K562 (cell line): ENCODE measurements around the gene ABCC9. TPM values are rescaled to one million over a fixed set of nuclear protein-coding genes. Genes with fewer than 3 reads are reported as not detected.

Experiments
- ATAC-seq: fragments of 200-7000 bp; cut with Tn5 transposase; 3 replicates; pipeline ENCODE4 v1.9.1; 2020; ENCODE audit warnings: moderate library complexity
- BruUV-seq: library from RNA; stranded (reverse); fragments of 400-500 nt; replicated peaks from 2 replicates; lab custom pipeline; 2021; lab: Mats Ljungman, UMichigan
- CTCF ChIA-PET: fragments of 300-600 bp; formaldehyde crosslinking; extraction: SDS; loops from one replicate; lab custom pipeline; 2021; ENCODE audit warnings: low intra/inter-chr PET ratio; lab: Yijun Ruan, JAX
- POLR2A ChIA-PET: fragments of 300-600, 350-650 bp; sonication (Branson Sonifier 250); formaldehyde crosslinking; extraction: SDS; loops from one replicate; lab custom pipeline; 2021; ENCODE audit warnings: antibody characterized with exemption, inconsistent platforms; lab: Yijun Ruan, JAX
- DNase-seq, 4 experiments: peaks; one replicate each; pipeline versions ENCODE4 v3.0.0 to v3.0.0-alpha.2; 2011 to 2018; ENCODE audit warnings: low spot score in 3 of 4, mixed read lengths in 3 of 4; ENCODE audit errors: extremely low read depth in 1 of 4
- FAIRE-seq: peaks from 2 replicates; lab custom pipeline; 2011; peaks lifted over from hg19 to GRCh38; lab: Jason Lieb, UNC
- H2AFZ ChIP-seq: 2 replicates; pipeline ENCODE4 v1.6.0; 2011; ENCODE audit warnings: low read depth, low read length, control low read depth, inconsistent platforms
- H3K27ac ChIP-seq: fragments of 200-600 bp; 3 replicates; pipeline ENCODE4 v1.8.0; 2011; ENCODE audit warnings: low read depth, mild to moderate bottlenecking, control low read depth, inconsistent platforms, low read length, moderate library complexity, mixed read lengths; ENCODE audit errors: extremely low read depth
- H3K27me3 ChIP-seq, 2 experiments: fragments of 300-600 bp in 1 of 2; 2 replicates in 1 of 2; 3 replicates in 1 of 2; pipeline versions ENCODE4 v1.6.0 to v1.8.0; 2011; ENCODE audit warnings: inconsistent platforms in 2 of 2, low read length in 2 of 2, mild to moderate bottlenecking in 1 of 2, mixed read lengths in 1 of 2, moderate library complexity in 1 of 2; ENCODE audit not compliant: control insufficient read depth in 2 of 2, insufficient read depth in 2 of 2
- H3K36me3 ChIP-seq: fragments of 300-600 bp; 3 replicates; pipeline ENCODE4 v1.8.0; 2011; ENCODE audit warnings: mild to moderate bottlenecking, low read length, inconsistent platforms; ENCODE audit not compliant: control insufficient read depth, insufficient read depth
- H3K4me1 ChIP-seq, 2 experiments: fragments of 200-600 bp in 1 of 2; replicated peaks in 1 of 2; 2 replicates in 1 of 2; 3 replicates in 1 of 2; pipeline versions ENCODE4 v1.5.1 to v1.8.0; 2011; ENCODE audit warnings: inconsistent platforms in 2 of 2, low read length in 2 of 2, mild to moderate bottlenecking in 1 of 2, mixed read lengths in 1 of 2, moderate library complexity in 1 of 2; ENCODE audit not compliant: control insufficient read depth in 2 of 2, insufficient read depth in 2 of 2
- H3K4me2 ChIP-seq: 2 replicates; pipeline ENCODE4 v1.6.1; 2011; ENCODE audit warnings: low read length, control low read depth, inconsistent platforms, mixed read lengths; ENCODE audit not compliant: insufficient read depth
- H3K4me3 ChIP-seq: fragments of 200-600 bp; sonication (generic), shearing (Covaris generic); 2 replicates; pipeline ENCODE4 v1.5.1; 2016; ENCODE audit warnings: control low read depth, inconsistent platforms
- H3K79me2 ChIP-seq: fragments of 200-600 bp; 3 replicates; pipeline ENCODE4 v1.8.0; 2011; ENCODE audit warnings: low read length, inconsistent platforms; ENCODE audit not compliant: control insufficient read depth, insufficient read depth
- H3K9ac ChIP-seq, 2 experiments: 2 replicates each; pipeline versions ENCODE4 v1.6.0 to v1.6.1; 2011; ENCODE audit warnings: low read depth in 2 of 2, low read length in 2 of 2, control low read depth in 1 of 2, inconsistent platforms in 1 of 2, mild to moderate bottlenecking in 1 of 2, mixed read lengths in 1 of 2; ENCODE audit not compliant: insufficient read depth in 1 of 2
- H3K9me1 ChIP-seq: one replicate; pipeline ENCODE4 v1.6.0; 2011; ENCODE audit warnings: inconsistent platforms, mild to moderate bottlenecking, low read length, moderate library complexity; ENCODE audit not compliant: control insufficient read depth, insufficient read depth
- H3K9me3 ChIP-seq: replicated peaks from 2 replicates; pipeline ENCODE4 v1.5.1; 2011; ENCODE audit warnings: low read depth, low read length, inconsistent platforms; ENCODE audit not compliant: control insufficient read depth, insufficient read depth
- H4K20me1 ChIP-seq: replicated peaks from 2 replicates; pipeline ENCODE4 v1.6.1; 2011; ENCODE audit warnings: low read length, inconsistent platforms, mixed read lengths; ENCODE audit not compliant: control insufficient read depth, insufficient read depth
- CTCF ChIP-seq, 3 experiments: IDR thresholded peaks in 2 of 3; conservative IDR thresholded peaks in 1 of 3; 2 replicates each; pipeline ENCODE4 v1.5.1; 2011 to 2012; ENCODE audit warnings: low read length in 3 of 3, mild to moderate bottlenecking in 3 of 3, control low read depth in 2 of 3, improper control_type of control experiment in 1 of 3, inconsistent platforms in 1 of 3, low read depth in 1 of 3, mixed read lengths in 1 of 3, moderate library complexity in 1 of 3; ENCODE audit not compliant: insufficient read depth in 2 of 3
- RAD21 ChIP-seq, 2 experiments: fragments of 250-450 bp in 1 of 2; fragments of 450-650 bp in 1 of 2; sonication (Bioruptor Pico) in 1 of 2; formaldehyde crosslinking in 1 of 2; IDR thresholded peaks in 1 of 2; conservative IDR thresholded peaks in 1 of 2; 2 replicates each; pipeline versions ENCODE4 v1.4.0 to v1.8.0; 2020 to 2022; ENCODE audit warnings: mild to moderate bottlenecking in 2 of 2, moderate library complexity in 1 of 2
- SMARCB1 ChIP-seq: IDR thresholded peaks from 2 replicates; pipeline ENCODE4 v1.6.1; 2011; ENCODE audit warnings: improper control_type of control experiment, low read depth; ENCODE audit not compliant: insufficient read length
- SMC3 ChIP-seq: conservative IDR thresholded peaks from 2 replicates; pipeline ENCODE4 v1.6.1; 2011; ENCODE audit warnings: low read depth, low read length, improper control_type of control experiment; ENCODE audit not compliant: insufficient read depth
- ZNF75A ChIP-seq: fragments of 450-650 bp; formaldehyde crosslinking; IDR thresholded peaks from 2 replicates; pipeline ENCODE4 v1.4.0; 2020; ENCODE audit warnings: mild to moderate bottlenecking
- WGBS: fragments of 100-300 bp; shearing (Covaris generic); methylation state at CpG from one replicate; pipeline ENCODE4 v1.1.6; 2016; ENCODE audit warnings: low coverage, mixed read lengths; ENCODE audit not compliant: insufficient coverage; ENCODE audit errors: missing lambda C conversion rate; 5-methylcytosine and 5-hydroxymethylcytosine counted together
- in situ Hi-C: fragments of 300-500 bp; cut with MboI; formaldehyde crosslinking; loops from 4 replicates; pipeline ENCODE4 v1.15.0; 2018; ENCODE audit warnings: inconsistent platforms, mixed read lengths
- intact Hi-C: fragments of 100-400 bp; cut with micrococcal nuclease; formaldehyde crosslinking; loops from 2 replicates; pipeline ENCODE4 v1.14.2; 2022
- polyA plus RNA-seq, 8 experiments: library from polyadenylated mRNA; depleted of rRNA in 4 of 8; stranded (reverse) in 5 of 8; unstranded in 3 of 8; fragments of >200 nt; fragmentation: Nextera tagmentation in 2 of 8; fragmentation: Illumina TruSeq in 1 of 8; extraction: Ambion mirVana in 2 of 8; extraction: Trizol in 1 of 8; gene quantifications; 2 replicates each; pipeline versions ENCODE4 v1.2.1 to v1.2.3, GENCODE V29; 2011 to 2014; ENCODE audit warnings: inconsistent platforms in 1 of 8, missing spikeins in 1 of 8
- total RNA-seq, 7 experiments: library from RNA; depleted of rRNA in 6 of 7; stranded (reverse); fragments of >200 nt in 6 of 7; fragmentation: Illumina TruSeq in 2 of 7; extraction: Trizol in 2 of 7; gene quantifications; 2 replicates each; pipeline versions ENCODE4 v1.2.1 to v1.2.3, GENCODE V29; 2011 to 2021; ENCODE audit warnings: low replicate concordance in 1 of 7
- TF ChIP-seq, protein P1 (sequence below): fragments of 200-600 bp; sonication (generic); IDR thresholded peaks from one replicate; pipeline ENCODE4 v1.6.1; 2012; ENCODE audit warnings: mild to moderate bottlenecking, low read depth, low read length, inconsistent platforms

The ABCC9 gene
- total and polyA plus RNA-seq, 9 of the 15 experiments (the other 6 are each of a cell fraction or from before 2014, with no cell fraction given) = 0.05 to 0.40 (median 0.18) TPM

DNA sequence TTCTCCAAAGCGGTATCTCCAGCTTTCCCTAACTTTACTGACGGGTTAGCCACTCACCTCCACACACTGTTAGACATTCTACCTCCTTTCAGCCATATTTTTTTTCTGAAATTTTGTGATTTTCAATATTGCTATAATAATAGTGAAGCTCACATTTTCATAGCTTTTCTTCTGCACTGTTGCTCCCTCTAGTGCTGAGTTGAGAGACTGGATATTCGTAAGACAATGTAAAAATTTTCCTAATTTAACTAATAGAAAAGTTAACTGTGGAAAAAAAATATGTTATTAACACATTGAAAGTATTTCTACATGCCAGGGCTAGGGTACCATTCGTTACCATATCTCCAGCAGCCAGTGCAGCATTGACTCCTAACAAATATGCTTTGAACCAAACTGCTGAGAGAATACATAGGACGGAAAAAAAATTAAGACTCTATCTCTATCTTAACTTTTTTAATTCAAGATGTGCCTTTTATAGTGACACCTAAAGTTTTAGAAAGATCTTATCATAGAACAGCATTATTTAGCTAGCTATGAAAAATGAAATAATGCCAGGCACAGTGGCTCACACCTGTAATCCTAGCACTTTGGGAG is 48.7 kb upstream of the ABCC9 start:
- BruUV-seq = no TSS peak
- no peaks in the 10 kb centered on the region for H3K79me2 ChIP-seq
- intact Hi-C loops = loop anchor here (1.0 to 5.0 kb wide), 2 partner anchors 218 to 292 kb away; partner anchors contain the start of gene KCNJ8
- H3K36me3 ChIP-seq = no peaks in the 10 kb centered on the region
- no peak overlapping the region for H2AFZ ChIP-seq
- no peaks in the 10 kb centered on the region for H3K9me3 ChIP-seq
- WGBS = 32% methylated on average over 5 of the region's 5 CpGs
- no peaks in the 10 kb centered on the region for H3K9me1 ChIP-seq
- in situ Hi-C loops = no loop called here
- no peak overlapping the region for H3K27ac ChIP-seq
- FAIRE-seq (no peak), DNase-seq (peak in 1 of 4 experiments; percentile 34), ATAC-seq (0 out of 3 replicates have a peak, but pooled peaks have one; percentile 30)
- no peak overlapping the region for H3K4me3 ChIP-seq
- H3K9ac ChIP-seq = no peak overlapping the region
- ChIA-PET POLR2A (interaction anchor here (1.1 kb wide), 1 partner anchor 292 kb away, joined by 3 read pairs; no protein-coding TSS in a partner anchor), CTCF (interaction anchor here (1.9 kb wide), 1 partner anchor 292 kb away, joined by 14 read pairs; no protein-coding TSS in a partner anchor)
- no peaks in the 10 kb centered on the region for H3K27me3 ChIP-seq
- H4K20me1 ChIP-seq = no peaks in the 10 kb centered on the region
- TF ChIP-seq SMARCB1 (no peak), CTCF (IDR thresholded peaks at IDR 0.05 in 2 of 3, conservative IDR thresholded peaks at IDR 0.05 in 1 of 3; ENCODE audit: insufficient read depth in 2 of 3, low read depth in 1 of 3, low read length in 3 of 3) (peak in 2 of 3 experiments; percentile 21 to 56; a peak in 3 of 6 replicates), ZNF75A (CRISPR knock-in tag) (no peak), RAD21 (CRISPR knock-in tag; conservative IDR thresholded peaks at IDR 0.05 in 1 of 2, IDR thresholded peaks at IDR 0.05 in 1 of 2) (peak; percentile 16 to 54; a peak in 2 of 4 replicates), SMC3 (0 out of 2 replicates have a peak, but pooled peaks have one; percentile 26)
- TF ChIP-seq, protein P1, sequence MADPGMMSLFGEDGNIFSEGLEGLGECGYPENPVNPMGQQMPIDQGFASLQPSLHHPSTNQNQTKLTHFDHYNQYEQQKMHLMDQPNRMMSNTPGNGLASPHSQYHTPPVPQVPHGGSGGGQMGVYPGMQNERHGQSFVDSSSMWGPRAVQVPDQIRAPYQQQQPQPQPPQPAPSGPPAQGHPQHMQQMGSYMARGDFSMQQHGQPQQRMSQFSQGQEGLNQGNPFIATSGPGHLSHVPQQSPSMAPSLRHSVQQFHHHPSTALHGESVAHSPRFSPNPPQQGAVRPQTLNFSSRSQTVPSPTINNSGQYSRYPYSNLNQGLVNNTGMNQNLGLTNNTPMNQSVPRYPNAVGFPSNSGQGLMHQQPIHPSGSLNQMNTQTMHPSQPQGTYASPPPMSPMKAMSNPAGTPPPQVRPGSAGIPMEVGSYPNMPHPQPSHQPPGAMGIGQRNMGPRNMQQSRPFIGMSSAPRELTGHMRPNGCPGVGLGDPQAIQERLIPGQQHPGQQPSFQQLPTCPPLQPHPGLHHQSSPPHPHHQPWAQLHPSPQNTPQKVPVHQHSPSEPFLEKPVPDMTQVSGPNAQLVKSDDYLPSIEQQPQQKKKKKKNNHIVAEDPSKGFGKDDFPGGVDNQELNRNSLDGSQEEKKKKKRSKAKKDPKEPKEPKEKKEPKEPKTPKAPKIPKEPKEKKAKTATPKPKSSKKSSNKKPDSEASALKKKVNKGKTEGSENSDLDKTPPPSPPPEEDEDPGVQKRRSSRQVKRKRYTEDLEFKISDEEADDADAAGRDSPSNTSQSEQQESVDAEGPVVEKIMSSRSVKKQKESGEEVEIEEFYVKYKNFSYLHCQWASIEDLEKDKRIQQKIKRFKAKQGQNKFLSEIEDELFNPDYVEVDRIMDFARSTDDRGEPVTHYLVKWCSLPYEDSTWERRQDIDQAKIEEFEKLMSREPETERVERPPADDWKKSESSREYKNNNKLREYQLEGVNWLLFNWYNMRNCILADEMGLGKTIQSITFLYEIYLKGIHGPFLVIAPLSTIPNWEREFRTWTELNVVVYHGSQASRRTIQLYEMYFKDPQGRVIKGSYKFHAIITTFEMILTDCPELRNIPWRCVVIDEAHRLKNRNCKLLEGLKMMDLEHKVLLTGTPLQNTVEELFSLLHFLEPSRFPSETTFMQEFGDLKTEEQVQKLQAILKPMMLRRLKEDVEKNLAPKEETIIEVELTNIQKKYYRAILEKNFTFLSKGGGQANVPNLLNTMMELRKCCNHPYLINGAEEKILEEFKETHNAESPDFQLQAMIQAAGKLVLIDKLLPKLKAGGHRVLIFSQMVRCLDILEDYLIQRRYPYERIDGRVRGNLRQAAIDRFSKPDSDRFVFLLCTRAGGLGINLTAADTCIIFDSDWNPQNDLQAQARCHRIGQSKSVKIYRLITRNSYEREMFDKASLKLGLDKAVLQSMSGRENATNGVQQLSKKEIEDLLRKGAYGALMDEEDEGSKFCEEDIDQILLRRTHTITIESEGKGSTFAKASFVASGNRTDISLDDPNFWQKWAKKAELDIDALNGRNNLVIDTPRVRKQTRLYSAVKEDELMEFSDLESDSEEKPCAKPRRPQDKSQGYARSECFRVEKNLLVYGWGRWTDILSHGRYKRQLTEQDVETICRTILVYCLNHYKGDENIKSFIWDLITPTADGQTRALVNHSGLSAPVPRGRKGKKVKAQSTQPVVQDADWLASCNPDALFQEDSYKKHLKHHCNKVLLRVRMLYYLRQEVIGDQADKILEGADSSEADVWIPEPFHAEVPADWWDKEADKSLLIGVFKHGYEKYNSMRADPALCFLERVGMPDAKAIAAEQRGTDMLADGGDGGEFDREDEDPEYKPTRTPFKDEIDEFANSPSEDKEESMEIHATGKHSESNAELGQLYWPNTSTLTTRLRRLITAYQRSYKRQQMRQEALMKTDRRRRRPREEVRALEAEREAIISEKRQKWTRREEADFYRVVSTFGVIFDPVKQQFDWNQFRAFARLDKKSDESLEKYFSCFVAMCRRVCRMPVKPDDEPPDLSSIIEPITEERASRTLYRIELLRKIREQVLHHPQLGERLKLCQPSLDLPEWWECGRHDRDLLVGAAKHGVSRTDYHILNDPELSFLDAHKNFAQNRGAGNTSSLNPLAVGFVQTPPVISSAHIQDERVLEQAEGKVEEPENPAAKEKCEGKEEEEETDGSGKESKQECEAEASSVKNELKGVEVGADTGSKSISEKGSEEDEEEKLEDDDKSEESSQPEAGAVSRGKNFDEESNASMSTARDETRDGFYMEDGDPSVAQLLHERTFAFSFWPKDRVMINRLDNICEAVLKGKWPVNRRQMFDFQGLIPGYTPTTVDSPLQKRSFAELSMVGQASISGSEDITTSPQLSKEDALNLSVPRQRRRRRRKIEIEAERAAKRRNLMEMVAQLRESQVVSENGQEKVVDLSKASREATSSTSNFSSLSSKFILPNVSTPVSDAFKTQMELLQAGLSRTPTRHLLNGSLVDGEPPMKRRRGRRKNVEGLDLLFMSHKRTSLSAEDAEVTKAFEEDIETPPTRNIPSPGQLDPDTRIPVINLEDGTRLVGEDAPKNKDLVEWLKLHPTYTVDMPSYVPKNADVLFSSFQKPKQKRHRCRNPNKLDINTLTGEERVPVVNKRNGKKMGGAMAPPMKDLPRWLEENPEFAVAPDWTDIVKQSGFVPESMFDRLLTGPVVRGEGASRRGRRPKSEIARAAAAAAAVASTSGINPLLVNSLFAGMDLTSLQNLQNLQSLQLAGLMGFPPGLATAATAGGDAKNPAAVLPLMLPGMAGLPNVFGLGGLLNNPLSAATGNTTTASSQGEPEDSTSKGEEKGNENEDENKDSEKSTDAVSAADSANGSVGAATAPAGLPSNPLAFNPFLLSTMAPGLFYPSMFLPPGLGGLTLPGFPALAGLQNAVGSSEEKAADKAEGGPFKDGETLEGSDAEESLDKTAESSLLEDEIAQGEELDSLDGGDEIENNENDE = no peak
- peaks cover 0 to 11% of the 10 kb centered on the region in 2 experiments; a peak in 2 of 5 replicates for H3K4me1 ChIP-seq
- H3K4me2 ChIP-seq = no peak overlapping the region
